ENCODE results near the gene CDK16. TPM values are rescaled to one million over a fixed set of nuclear protein-coding genes. Genes with fewer than 3 reads are reported as not detected.

The CDK16 gene
- total and polyA plus RNA-seq, 10 donors: 18.4 to 75.3 (median 55.7) TPM

DNA sequence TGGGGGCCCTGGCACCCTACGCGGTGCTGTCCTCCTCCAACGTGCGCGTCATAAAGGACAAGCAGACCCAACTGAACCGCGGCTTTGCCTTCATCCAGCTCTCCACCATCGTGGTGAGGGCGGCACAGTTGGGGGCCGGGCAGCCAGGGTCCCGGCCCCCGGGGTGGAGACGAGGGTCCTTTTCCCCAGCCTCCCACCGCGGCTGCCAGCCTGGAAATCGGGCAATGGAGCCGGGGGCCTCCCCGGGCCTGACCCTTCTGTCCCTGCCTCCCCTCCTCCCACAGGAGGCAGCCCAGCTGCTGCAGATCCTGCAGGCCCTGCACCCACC, 38.6 kb upstream of the CDK16 start:
- intact Hi-C loops (cut with DNase I; ENCODE audit: low total_unique reads): no loop called here
- 90 to 94% (median 92%) methylated on average over 5 to 18 of the region's 18 CpGs; no CpG with 5 or more reads in 1 of the 5 donors for WGBS, 5 donors
- Histone ChIP-seq H3K4me1 (no peaks in the 10 kb centered on the region), H3K36me3 (peaks cover 0 to 100% (median 76%) of the 10 kb centered on the region in 6 donors), H3K4me3 (no peak overlapping the region), H3K27ac (no peak overlapping the region), H3K27me3 (replicated peaks in 1 of 7) (peaks cover 0 to 18% (median 0%) of the 10 kb centered on the region in 7 donors), H3K9me3 (no peaks in the 10 kb centered on the region)
- peak in 1 of 3 donors; percentile 15 for TF ChIP-seq POLR2AphosphoS5 (IDR thresholded peaks at IDR 0.05)
- no peak for TF ChIP-seq POLR2A (IDR thresholded peaks at IDR 0.05)
- peak; percentile 63 for DNase-seq

DNA sequence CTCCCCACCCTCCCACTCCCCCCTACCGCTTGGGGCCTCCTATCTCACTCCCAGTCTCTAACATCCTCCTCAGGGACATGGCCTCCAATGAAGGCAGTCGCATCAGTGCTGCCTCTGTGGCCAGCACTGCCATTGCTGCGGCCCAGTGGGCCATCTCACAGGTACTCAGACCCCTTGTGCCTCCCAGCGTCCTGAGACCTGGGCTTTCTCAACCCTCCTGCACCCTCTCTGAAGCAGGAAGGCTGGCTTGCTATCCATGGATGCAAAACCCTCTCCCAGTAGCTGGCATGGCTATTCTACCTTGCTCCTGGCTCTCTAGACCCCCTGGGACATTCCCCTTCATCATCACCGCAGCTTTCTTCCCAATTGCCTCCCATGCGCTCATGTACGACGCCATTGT, 38.1 kb upstream of the CDK16 start:
- Histone ChIP-seq H3K4me3 (no peak overlapping the region), H3K9me3 (no peaks in the 10 kb centered on the region), H3K4me1 (no peaks in the 10 kb centered on the region), H3K27ac (no peak overlapping the region), H3K36me3 (peaks cover 0 to 100% (median 77%) of the 10 kb centered on the region in 6 donors), H3K27me3 (replicated peaks in 1 of 7) (peaks cover 0 to 18% (median 0%) of the 10 kb centered on the region in 7 donors)
- no peak for TF ChIP-seq CTCF (IDR thresholded peaks at IDR 0.05 in 8 of 11, conservative IDR thresholded peaks at IDR 0.05 in 3 of 11)
- no peak for TF ChIP-seq POLR2A (IDR thresholded peaks at IDR 0.05)
- TF ChIP-seq POLR2AphosphoS5 (IDR thresholded peaks at IDR 0.05): no peak
- peak; percentile 59 for DNase-seq
- 85 to 97% (median 92%) methylated on average over 7 to 8 of the region's 8 CpGs for WGBS, 5 donors
- intact Hi-C loops (cut with DNase I; ENCODE audit: low total_unique reads): no loop called here

DNA sequence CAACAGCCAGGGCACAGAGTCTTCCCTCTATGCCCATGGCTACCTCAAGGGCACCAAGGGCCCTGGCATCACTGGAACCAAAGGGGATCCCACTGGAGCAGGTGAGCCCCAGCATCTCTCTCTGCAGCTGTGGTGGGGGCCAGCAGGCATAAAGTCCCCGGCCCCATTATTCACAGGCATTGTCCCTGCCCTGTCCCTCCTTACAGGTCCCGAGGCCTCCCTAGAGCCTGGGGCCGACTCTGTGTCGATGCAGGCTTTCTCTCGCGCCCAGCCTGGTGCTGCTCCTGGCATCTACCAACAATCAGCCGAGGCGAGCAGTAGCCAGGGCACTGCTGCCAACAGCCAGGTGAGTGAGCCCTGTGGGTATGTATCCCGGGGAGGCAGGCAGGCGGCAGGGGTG, 37.2 kb upstream of the CDK16 start:
- intact Hi-C loops (cut with DNase I; ENCODE audit: low total_unique reads): no loop called here
- TF ChIP-seq CTCF (IDR thresholded peaks at IDR 0.05 in 8 of 11, conservative IDR thresholded peaks at IDR 0.05 in 3 of 11): no peak
- TF ChIP-seq POLR2A (IDR thresholded peaks at IDR 0.05): no peak
- peak in 1 of 3 donors; percentile 50 for TF ChIP-seq POLR2AphosphoS5 (IDR thresholded peaks at IDR 0.05)
- no peaks in the 10 kb centered on the region for H3K4me1 ChIP-seq
- DNase-seq: peak; percentile 51
- H3K27ac ChIP-seq: no peak overlapping the region
- peaks cover 0 to 12% (median 0%) of the 10 kb centered on the region in 7 donors for H3K27me3 ChIP-seq (replicated peaks in 1 of 7)
- WGBS, 5 donors: 88 to 100% (median 97%) methylated on average over 1 to 10 of the region's 10 CpGs; no CpG with 5 or more reads in 1 of the 5 donors
- H3K4me3 ChIP-seq: no peak overlapping the region
- peaks cover 0 to 100% (median 79%) of the 10 kb centered on the region in 6 donors for H3K36me3 ChIP-seq
- no peaks in the 10 kb centered on the region for H3K9me3 ChIP-seq

DNA sequence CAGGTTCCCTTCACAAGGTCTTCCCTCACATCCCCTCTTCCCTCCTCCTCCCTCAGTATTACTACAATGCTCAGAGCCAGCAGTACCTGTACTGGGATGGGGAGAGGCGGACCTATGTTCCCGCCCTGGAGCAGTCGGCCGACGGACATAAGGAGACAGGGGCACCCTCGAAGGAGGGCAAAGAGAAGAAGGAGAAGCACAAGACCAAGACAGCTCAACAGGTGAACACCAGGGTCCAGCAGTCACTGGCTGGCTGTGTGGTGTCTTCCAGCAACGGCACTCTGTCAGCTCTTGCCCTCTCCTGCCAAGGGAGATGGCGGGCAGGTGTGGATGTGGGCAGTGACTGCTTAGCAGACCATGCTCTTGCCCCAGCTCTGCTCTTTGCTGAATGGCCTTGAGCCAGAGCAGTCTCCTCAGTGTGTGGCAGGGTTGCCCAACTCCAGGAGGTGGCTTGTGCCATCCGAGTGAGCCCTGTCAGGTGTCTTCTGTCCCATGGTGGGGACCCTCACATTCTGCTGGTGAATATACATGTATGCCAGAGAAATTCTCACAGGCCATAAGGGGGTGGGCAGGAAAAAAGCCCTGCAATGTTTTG, 36.3 kb upstream of the CDK16 start:
- DNase-seq: peak; percentile 56
- TF ChIP-seq POLR2AphosphoS5 (IDR thresholded peaks at IDR 0.05) (peak in 1 of 3 donors; percentile 17), POLR2A (IDR thresholded peaks at IDR 0.05) (no peak), CTCF (IDR thresholded peaks at IDR 0.05 in 8 of 11, conservative IDR thresholded peaks at IDR 0.05 in 3 of 11) (no peak)
- intact Hi-C loops (cut with DNase I; ENCODE audit: low total_unique reads): no loop called here
- Histone ChIP-seq H3K36me3 (peaks cover 0 to 100% (median 76%) of the 10 kb centered on the region in 6 donors), H3K4me3 (no peak overlapping the region), H3K9me3 (no peaks in the 10 kb centered on the region), H3K27ac (no peak overlapping the region), H3K4me1 (no peaks in the 10 kb centered on the region), H3K27me3 (replicated peaks in 1 of 7) (peaks cover 0 to 18% (median 0%) of the 10 kb centered on the region in 7 donors)
- WGBS, 5 donors: 83 to 93% (median 86%) methylated on average over 1 to 9 of the region's 9 CpGs
